ENCODE results near the gene VPS41. TPM values are rescaled to one million over a fixed set of nuclear protein-coding genes. Genes with fewer than 3 reads are reported as not detected.

VPS41 gene
- total RNA-seq, 1 donor from 2014 or later: 95.5 TPM

GRCh38 chr7:38844952-38845563, 63.9 kb downstream of the VPS41 start:
- H3K4me3 Mint-ChIP-seq: no peak overlapping the region
- TF ChIP-seq CTCF (conservative IDR thresholded peaks at IDR 0.05): no peak
- no peaks in the 10 kb centered on the region for H3K9me3 Mint-ChIP-seq
- H3K27ac Mint-ChIP-seq: no peak overlapping the region
- H3K4me1 Mint-ChIP-seq (ENCODE audit: unreplicated experiment): peaks cover 5% of the 10 kb centered on the region
- no peak for DNase-seq (ENCODE audit: extremely low spot score, unreplicated experiment)
- no peaks in the 10 kb centered on the region for H3K36me3 Mint-ChIP-seq
- H3K27me3 Mint-ChIP-seq: no peaks in the 10 kb centered on the region

GRCh38 chr7:38842746-38843145, 66.2 kb downstream of the VPS41 start:
- Mint-ChIP-seq H3K27ac (no peak overlapping the region), H3K36me3 (peaks cover 5% of the 10 kb centered on the region), H3K27me3 (no peaks in the 10 kb centered on the region), H3K9me3 (no peaks in the 10 kb centered on the region), H3K4me1 (ENCODE audit: unreplicated experiment) (peaks cover 9% of the 10 kb centered on the region), H3K4me3 (no peak overlapping the region)
- no peak for TF ChIP-seq CTCF (conservative IDR thresholded peaks at IDR 0.05)
- no peak for DNase-seq (ENCODE audit: extremely low spot score, unreplicated experiment)

GRCh38 chr7:38840736-38841460, 68.1 kb downstream of the VPS41 start:
- no peak overlapping the region for H3K27ac Mint-ChIP-seq
- H3K36me3 Mint-ChIP-seq: peaks cover 5% of the 10 kb centered on the region
- no peak for TF ChIP-seq CTCF (conservative IDR thresholded peaks at IDR 0.05)
- H3K4me1 Mint-ChIP-seq (ENCODE audit: unreplicated experiment): peaks cover 5% of the 10 kb centered on the region
- H3K27me3 Mint-ChIP-seq: no peaks in the 10 kb centered on the region
- no peak for DNase-seq (ENCODE audit: extremely low spot score, unreplicated experiment)
- no peak overlapping the region for H3K4me3 Mint-ChIP-seq
- H3K9me3 Mint-ChIP-seq: no peaks in the 10 kb centered on the region

- Mint-ChIP-seq H3K4me3 (no peak overlapping the region), H3K9me3 (no peaks in the 10 kb centered on the region), H3K36me3 (peaks cover 5% of the 10 kb centered on the region), H3K4me1 (ENCODE audit: unreplicated experiment) (peaks cover 5% of the 10 kb centered on the region), H3K27me3 (no peaks in the 10 kb centered on the region), H3K27ac (no peak overlapping the region)
- no peak for TF ChIP-seq CTCF (conservative IDR thresholded peaks at IDR 0.05)
- no peak for DNase-seq (ENCODE audit: extremely low spot score, unreplicated experiment)
Observed at GRCh38 chr7:38839851-38840250, 69.1 kb downstream of the VPS41 start.

GRCh38 chr7:38838725-38839385, 70.1 kb downstream of the VPS41 start:
- Mint-ChIP-seq H3K4me1 (ENCODE audit: unreplicated experiment) (peaks cover 5% of the 10 kb centered on the region), H3K4me3 (no peak overlapping the region), H3K9me3 (no peaks in the 10 kb centered on the region), H3K36me3 (peaks cover 5% of the 10 kb centered on the region), H3K27me3 (no peaks in the 10 kb centered on the region), H3K27ac (no peak overlapping the region)
- DNase-seq (ENCODE audit: extremely low spot score, unreplicated experiment): no peak
- TF ChIP-seq CTCF (conservative IDR thresholded peaks at IDR 0.05): no peak

All from type B pancreatic cell (in vitro differentiated cells).